Neural cell (in vitro differentiated cells): ENCODE results near the gene SCAI.

Experiments used
- CTCF ChIP-seq: fragments of 450-650 bp; IDR thresholded peaks from 2 replicates; pipeline ENCODE4 v1.5.1; 2014; ENCODE audit warnings: antibody characterized with exemption, mild to moderate bottlenecking, moderate library complexity; ENCODE audit not compliant: poor library complexity, severe bottlenecking
- EP300 ChIP-seq: fragments of 450-650 bp; conservative IDR thresholded peaks from 2 replicates; pipeline ENCODE4 v1.6.1; 2014; ENCODE audit warnings: antibody characterized with exemption, mild to moderate bottlenecking, moderate library complexity; ENCODE audit not compliant: poor library complexity, severe bottlenecking
- EZH2 ChIP-seq: fragments of 200-600, 300-800 bp; shearing (Covaris generic), sonication (generic); IDR thresholded peaks from 2 replicates; pipeline ENCODE4 v1.6.1; 2014; ENCODE audit warnings: antibody characterized with exemption, low read length, borderline replicate concordance, mild to moderate bottlenecking; ENCODE audit not compliant: insufficient read depth, poor library complexity, severe bottlenecking
- MXI1 ChIP-seq: fragments of 450-650 bp; conservative IDR thresholded peaks from 2 replicates; pipeline ENCODE4 v1.6.1; 2014; ENCODE audit warnings: antibody characterized with exemption, mild to moderate bottlenecking; ENCODE audit not compliant: poor library complexity, severe bottlenecking
- POLR2AphosphoS5 ChIP-seq: IDR thresholded peaks from 2 replicates; pipeline ENCODE4 v1.6.1; 2012
- RAD21 ChIP-seq: fragments of 450-650 bp; conservative IDR thresholded peaks from 2 replicates; pipeline ENCODE4 v1.6.1; 2014; ENCODE audit warnings: antibody characterized with exemption, mild to moderate bottlenecking, moderate library complexity
- REST ChIP-seq: IDR thresholded peaks from 2 replicates; pipeline ENCODE4 v1.6.1; 2012; ENCODE audit warnings: borderline replicate concordance
- SMC3 ChIP-seq: fragments of 450-650 bp; conservative IDR thresholded peaks from 2 replicates; pipeline ENCODE4 v1.6.1; 2014; ENCODE audit warnings: antibody characterized with exemption, mild to moderate bottlenecking, moderate library complexity; ENCODE audit not compliant: poor library complexity
- TAF1 ChIP-seq: IDR thresholded peaks from 2 replicates; pipeline ENCODE4 v1.6.1; 2012; ENCODE audit warnings: low read depth

GRCh38 chr9:125172031-125172755 is 28.9 kb upstream of the SCAI start:
- TF ChIP-seq TAF1 (no peak), CTCF (no peak), REST (no peak), POLR2AphosphoS5 (no peak), EZH2 (no peak), RAD21 (no peak), SMC3 (no peak), EP300 (no peak), MXI1 (no peak)
